DND-41 (cell line): ENCODE measurements around the gene ITGB1BP1.

Experiments used
- ATAC-seq: fragments of 200-7000 bp; cut with Tn5 transposase; 3 replicates; pipeline ENCODE4 v1.9.1; 2021; ENCODE audit warnings: low read depth; ENCODE audit not compliant: insufficient read depth
- DNase-seq: peaks from one replicate; pipeline ENCODE4 v3.0.0-alpha.2; 2020
- H2AFZ ChIP-seq: 2 replicates; pipeline ENCODE4 v1.6.0; 2012; ENCODE audit warnings: low read depth, low read length
- H3K27ac ChIP-seq: 2 replicates; pipeline ENCODE4 v1.5.1; 2012; ENCODE audit warnings: low read length, inconsistent platforms
- H3K27me3 ChIP-seq: fragments of 200-600 bp; sonication (generic); 2 replicates; pipeline ENCODE4 v1.6.0; 2012; ENCODE audit warnings: low read length, mild to moderate bottlenecking, inconsistent platforms; ENCODE audit not compliant: insufficient read depth, poor library complexity
- H3K36me3 ChIP-seq: 2 replicates; pipeline ENCODE4 v1.5.1; 2012; ENCODE audit warnings: low read length, inconsistent platforms; ENCODE audit not compliant: insufficient read depth
- H3K4me1 ChIP-seq: 2 replicates; pipeline ENCODE4 v1.5.1; 2012; ENCODE audit warnings: mild to moderate bottlenecking, low read length; ENCODE audit not compliant: insufficient read depth
- H3K4me2 ChIP-seq: 2 replicates; pipeline ENCODE4 v1.6.0; 2012; ENCODE audit warnings: mild to moderate bottlenecking, moderate library complexity, low read length, inconsistent platforms; ENCODE audit not compliant: insufficient read depth
- H3K4me3 ChIP-seq, 2 experiments: fragments of 200-600 bp in 1 of 2; shearing (Covaris generic) in 1 of 2; 2 replicates each; pipeline ENCODE4 v1.5.1; 2012 to 2016; ENCODE audit warnings: inconsistent platforms in 2 of 2, low read length in 2 of 2, mild to moderate bottlenecking in 2 of 2, low read depth in 1 of 2, moderate library complexity in 1 of 2
- H3K79me2 ChIP-seq: 2 replicates; pipeline ENCODE4 v1.6.0; 2012; ENCODE audit warnings: low read length, inconsistent platforms; ENCODE audit not compliant: insufficient read depth
- H3K9ac ChIP-seq: 2 replicates; pipeline ENCODE4 v1.6.0; 2012; ENCODE audit warnings: low read depth, mild to moderate bottlenecking, inconsistent platforms, low read length, moderate library complexity
- H3K9me3 ChIP-seq: 2 replicates; pipeline ENCODE4 v1.5.1; 2012; ENCODE audit warnings: low read length, moderate library complexity, mild to moderate bottlenecking, inconsistent platforms; ENCODE audit not compliant: insufficient read depth, severe bottlenecking
- H4K20me1 ChIP-seq: 2 replicates; pipeline ENCODE4 v1.6.0; 2012; ENCODE audit warnings: low read length; ENCODE audit not compliant: insufficient read depth
- CTCF ChIP-seq: IDR thresholded peaks from 2 replicates; pipeline ENCODE4 v1.5.1; 2012; ENCODE audit warnings: borderline replicate concordance, low read length, moderate library complexity, mild to moderate bottlenecking; ENCODE audit not compliant: poor library complexity, severe bottlenecking; ENCODE audit errors: extremely low read depth
- EZH2 ChIP-seq: IDR thresholded peaks from 3 replicates; pipeline ENCODE4 v1.6.1; 2012; ENCODE audit warnings: borderline replicate concordance, low read depth, mild to moderate bottlenecking, moderate library complexity, low read length, inconsistent platforms; ENCODE audit not compliant: severe bottlenecking

Gene ITGB1BP1

GRCh38 chr2:9355716-9356115 lies 67.6 kb downstream of the ITGB1BP1 start:
- Histone ChIP-seq H3K79me2 (no peaks in the 10 kb centered on the region), H3K4me3 (no peak overlapping the region), H4K20me1 (no peaks in the 10 kb centered on the region), H2AFZ (no peak overlapping the region), H3K36me3 (peaks cover 45% of the 10 kb centered on the region), H3K4me2 (no peak overlapping the region), H3K27me3 (no peaks in the 10 kb centered on the region), H3K27ac (no peak overlapping the region), H3K9me3 (no peaks in the 10 kb centered on the region), H3K4me1 (no peaks in the 10 kb centered on the region), H3K9ac (no peak overlapping the region)
- TF ChIP-seq CTCF: no peak
- TF ChIP-seq EZH2: no peak
- DNase-seq (no peak), ATAC-seq (no peak)

- Histone ChIP-seq H3K27ac (no peak overlapping the region), H2AFZ (no peak overlapping the region), H3K79me2 (no peaks in the 10 kb centered on the region), H3K4me2 (no peak overlapping the region), H3K4me3 (no peak overlapping the region), H3K27me3 (no peaks in the 10 kb centered on the region), H3K4me1 (no peaks in the 10 kb centered on the region), H4K20me1 (no peaks in the 10 kb centered on the region), H3K9ac (no peak overlapping the region), H3K9me3 (no peaks in the 10 kb centered on the region), H3K36me3 (peaks cover 46% of the 10 kb centered on the region)
- DNase-seq (no peak), ATAC-seq (no peak)
- no peak for TF ChIP-seq EZH2
- TF ChIP-seq CTCF: no peak
These were observed 68.1 kb downstream of the ITGB1BP1 start for GRCh38 chr2:9355270-9355669.

GRCh38 chr2:9354318-9354717 lies 69.0 kb downstream of the ITGB1BP1 start:
- TF ChIP-seq CTCF (no peak), EZH2 (no peak)
- Histone ChIP-seq H3K4me2 (no peak overlapping the region), H3K4me1 (no peaks in the 10 kb centered on the region), H3K79me2 (no peaks in the 10 kb centered on the region), H3K9me3 (no peaks in the 10 kb centered on the region), H3K27me3 (no peaks in the 10 kb centered on the region), H3K27ac (no peak overlapping the region), H2AFZ (no peak overlapping the region), H4K20me1 (no peaks in the 10 kb centered on the region), H3K9ac (no peak overlapping the region), H3K4me3 (no peak overlapping the region), H3K36me3 (peaks cover 46% of the 10 kb centered on the region)
- no peak for ATAC-seq
- DNase-seq: no peak
